Measurements from ENCODE around the gene GSTA3. TPM values are rescaled to one million over a fixed set of nuclear protein-coding genes. Genes with fewer than 3 reads are reported as not detected.
"Not testable (repeated sequence)": the region's sequence is repeated elsewhere in the genome, so short reads cannot be mapped to it uniquely, and the experiment has no call there.

Gene GSTA3
- total RNA-seq: not detected in 2 replicates

GRCh38 chr6:52909531-52909930 is at the start of gene GSTA3:
Gene GSTA3, minus strand, starts transcription at chr6:52909698. Its CDS starts 3,864 bp downstream, at chr6:52905834.
- TF ChIP-seq CTCF (conservative IDR thresholded peaks at IDR 0.05; ENCODE audit: low read depth, low read length): no peak
- H3K4me3 ChIP-seq (ENCODE audit: low read depth, low read length): no peak within 1 kb of the TSS
- DNase-seq (ENCODE audit: low read depth): no peak

GRCh38 chr6:52958546-52959255 is 49.2 kb upstream of the GSTA3 start:
- no peak for DNase-seq (ENCODE audit: low read depth)
- TF ChIP-seq CTCF (conservative IDR thresholded peaks at IDR 0.05; ENCODE audit: low read depth, low read length): no peak
- H3K4me3 ChIP-seq (ENCODE audit: low read depth, low read length): no peak overlapping the region

- no peak for DNase-seq (ENCODE audit: low read depth)
- H3K4me3 ChIP-seq (ENCODE audit: low read depth, low read length): no peak overlapping the region
- TF ChIP-seq CTCF (conservative IDR thresholded peaks at IDR 0.05; ENCODE audit: low read depth, low read length): no peak
Observed at GRCh38 chr6:52955871-52956270, 46.4 kb upstream of the GSTA3 start.

- H3K4me3 ChIP-seq (ENCODE audit: low read depth, low read length): no peak overlapping the region
- TF ChIP-seq CTCF (conservative IDR thresholded peaks at IDR 0.05; ENCODE audit: low read depth, low read length): no peak
- DNase-seq (ENCODE audit: low read depth): no peak
Observed at GRCh38 chr6:52953911-52954839, 44.7 kb upstream of the GSTA3 start.

GRCh38 chr6:52946306-52946705 is 36.8 kb upstream of the GSTA3 start:
- no peak for TF ChIP-seq CTCF (conservative IDR thresholded peaks at IDR 0.05; ENCODE audit: low read depth, low read length)
- no peak for DNase-seq (ENCODE audit: low read depth)
- H3K4me3 ChIP-seq (ENCODE audit: low read depth, low read length): no peak overlapping the region

- not testable (repeated sequence) for DNase-seq (ENCODE audit: low read depth)
Observed at GRCh38 chr6:52942821-52943220, 33.3 kb upstream of the GSTA3 start.

GRCh38 chr6:52942221-52942620 is 32.7 kb upstream of the GSTA3 start:
- DNase-seq (ENCODE audit: low read depth): no peak
- no peak overlapping the region for H3K4me3 ChIP-seq (ENCODE audit: low read depth, low read length)
- TF ChIP-seq CTCF (conservative IDR thresholded peaks at IDR 0.05; ENCODE audit: low read depth, low read length): no peak

More at GRCh38 chr6:52942821-52943220, 33.3 kb upstream of the GSTA3 start:
- not testable (repeated sequence) for H3K4me3 ChIP-seq (ENCODE audit: low read depth, low read length)

All from epithelial cell of proximal tubule (primary cell).